GM12878 (cell line): Measurements from ENCODE around the gene PPP1R18. TPM values are rescaled to one million over a fixed set of nuclear protein-coding genes. Genes with fewer than 3 reads are reported as not detected.

Experiments
- ATAC-seq: fragments of 200-7000 bp; cut with Tn5 transposase; 3 replicates; pipeline ENCODE4 v1.9.1; 2020; ENCODE audit warnings: mild to moderate bottlenecking, moderate library complexity
- BruUV-seq: library from RNA; stranded (reverse); fragments of 400-500 nt; replicated peaks from 2 replicates; lab custom pipeline; 2021; lab: Mats Ljungman, UMichigan
- CTCF ChIA-PET: fragments of 300-600 bp; sonication (Branson Sonifier 250); formaldehyde crosslinking; extraction: SDS; loops from one replicate; lab custom pipeline; 2021; ENCODE audit warnings: inconsistent platforms; lab: Yijun Ruan, JAX
- POLR2A ChIA-PET: fragments of 350-600 bp; formaldehyde crosslinking; extraction: SDS; loops from one replicate; lab custom pipeline; 2021; ENCODE audit warnings: inconsistent platforms; lab: Charles Lee
- RAD21 ChIA-PET: fragments of 300-600 bp; sonication (Branson Sonifier 250); formaldehyde crosslinking; loops from one replicate; lab custom pipeline; 2023; ENCODE audit warnings: antibody characterized with exemption; ENCODE audit not compliant: unreplicated experiment; lab: Charles Lee
- SMC1A ChIA-PET: fragments of 300-600 bp; sonication (Branson Sonifier 250); formaldehyde crosslinking; loops from one replicate; lab custom pipeline; 2023; ENCODE audit not compliant: unreplicated experiment, uncharacterized antibody; lab: Charles Lee
- DNase-seq: peaks from one replicate; pipeline ENCODE4 v3.0.0-alpha.2; 2011; ENCODE audit warnings: low read depth, low spot score
- FAIRE-seq: peaks from 3 replicates; lab custom pipeline; 2011; peaks lifted over from hg19 to GRCh38; lab: Jason Lieb, UNC
- H2AFZ ChIP-seq: 2 replicates; pipeline ENCODE4 v1.6.0; 2011; ENCODE audit warnings: low read depth, low read length, control low read depth; ENCODE audit not compliant: control insufficient read depth
- H3K27ac ChIP-seq: 2 replicates; pipeline ENCODE4 v1.5.1; 2011; ENCODE audit warnings: control low read depth; ENCODE audit not compliant: control insufficient read depth, insufficient read depth
- H3K27me3 ChIP-seq, 2 experiments: replicated peaks in 1 of 2; 2 replicates each; pipeline versions ENCODE4 v1.6.0 to v1.6.1; 2011; ENCODE audit warnings: low read length in 1 of 2; ENCODE audit not compliant: control insufficient read depth in 2 of 2, insufficient read depth in 2 of 2
- H3K36me3 ChIP-seq, 2 experiments: 2 replicates each; pipeline ENCODE4 v1.5.1; 2011; ENCODE audit warnings: low read length in 1 of 2; ENCODE audit not compliant: control insufficient read depth in 2 of 2, insufficient read depth in 2 of 2
- H3K4me1 ChIP-seq: 2 replicates; pipeline ENCODE4 v1.6.1; 2011; ENCODE audit warnings: mild to moderate bottlenecking, low read length, moderate library complexity, mixed read lengths; ENCODE audit not compliant: control insufficient read depth, insufficient read depth
- H3K4me2 ChIP-seq: 2 replicates; pipeline ENCODE4 v1.6.0; 2011; ENCODE audit warnings: control low read depth; ENCODE audit not compliant: control insufficient read depth, insufficient read depth
- H3K4me3 ChIP-seq: fragments of 200-600 bp; sonication (generic); 2 replicates; pipeline ENCODE4 v1.5.1; 2016
- H3K79me2 ChIP-seq: 2 replicates; pipeline ENCODE4 v1.6.0; 2011; ENCODE audit warnings: low read length; ENCODE audit not compliant: control insufficient read depth, insufficient read depth
- H3K9ac ChIP-seq: 2 replicates; pipeline ENCODE4 v1.8.0; 2011; ENCODE audit warnings: low read length, control low read depth, mixed read lengths; ENCODE audit not compliant: control insufficient read depth, insufficient read depth
- H3K9me3 ChIP-seq: replicated peaks from 3 replicates; pipeline ENCODE4 v1.5.1; 2011; ENCODE audit warnings: mild to moderate bottlenecking, low read length; ENCODE audit not compliant: control insufficient read depth, insufficient read depth
- H4K20me1 ChIP-seq: 2 replicates; pipeline ENCODE4 v1.6.0; 2011; ENCODE audit not compliant: control insufficient read depth, insufficient read depth
- CBFB ChIP-seq: IDR thresholded peaks from 2 replicates; pipeline ENCODE4 v1.6.1; 2016; ENCODE audit warnings: antibody characterized with exemption, low read depth
- CHD2 ChIP-seq: IDR thresholded peaks from 2 replicates; pipeline ENCODE4 v1.6.1; 2011; ENCODE audit warnings: low read depth, low read length, improper control_type of control experiment, borderline replicate concordance
- RAD51 ChIP-seq: fragments of 450-650 bp; IDR thresholded peaks from 2 replicates; pipeline ENCODE4 v1.6.1; 2016; ENCODE audit warnings: moderate library complexity, mild to moderate bottlenecking, inconsistent platforms
- SKIL ChIP-seq: fragments of 450-650 bp; IDR thresholded peaks from 2 replicates; pipeline ENCODE4 v1.6.1; 2017; ENCODE audit warnings: mild to moderate bottlenecking, low read depth, inconsistent platforms; ENCODE audit not compliant: poor library complexity, severe bottlenecking
- ZZZ3 ChIP-seq: IDR thresholded peaks from 2 replicates; pipeline ENCODE4 v1.6.1; 2011; ENCODE audit warnings: low read depth; ENCODE audit not compliant: control insufficient read depth, insufficient read length
- WGBS: methylation state at CpG from one replicate; pipeline ENCODE4 v1.1.6; 2016; ENCODE audit warnings: low lambda C conversion rate; ENCODE audit not compliant: insufficient replicate concordance, insufficient coverage; ENCODE audit errors: missing lambda C conversion rate; 5-methylcytosine and 5-hydroxymethylcytosine counted together
- in situ Hi-C: fragments of 300-500 bp; cut with MboI; formaldehyde crosslinking; loops from 9 replicates; pipeline ENCODE4 v1.14.3; 2018; ENCODE audit warnings: mixed read lengths
- intact Hi-C: fragments of 100-400 bp; cut with micrococcal nuclease; formaldehyde crosslinking; loops from one replicate; pipeline ENCODE4 v1.14.2; 2022; ENCODE audit not compliant: unreplicated experiment
- polyA plus RNA-seq, 11 experiments: library from polyadenylated mRNA; depleted of rRNA in 4 of 11; unstranded in 6 of 11; stranded (reverse) in 5 of 11; fragments of >200 nt; fragmentation: Nextera tagmentation in 4 of 11; fragmentation: Illumina TruSeq in 1 of 11; extraction: Ambion mirVana in 4 of 11; extraction: Trizol in 1 of 11; gene quantifications; 1 replicate in 1 of 11; 2 replicates in 10 of 11; pipeline versions ENCODE4 v1.2.1 to v1.2.3, GENCODE V29; 2011 to 2016; ENCODE audit warnings: inconsistent platforms in 2 of 11, missing spikeins in 2 of 11, low read depth in 1 of 11
- total RNA-seq, 4 experiments: library from RNA; depleted of rRNA in 3 of 4; stranded (reverse); fragments of >200 nt in 3 of 4; fragmentation: Illumina TruSeq in 1 of 4; extraction: Trizol in 1 of 4; gene quantifications; 2 replicates each; pipeline versions ENCODE4 v1.2.1 to v1.2.3, GENCODE V29; 2013 to 2021
- TF ChIP-seq, protein P1 (sequence below): fragments of 450-650 bp; IDR thresholded peaks from 2 replicates; pipeline ENCODE4 v1.6.1; 2017; ENCODE audit warnings: mild to moderate bottlenecking, moderate library complexity
- TF ChIP-seq, protein P2 (sequence below), 3 experiments: IDR thresholded peaks in 2 of 3; conservative IDR thresholded peaks in 1 of 3; 2 replicates each; pipeline ENCODE4 v1.5.1; 2011; ENCODE audit warnings: low read depth in 3 of 3, low read length in 3 of 3, mild to moderate bottlenecking in 3 of 3, control low read depth in 2 of 3, moderate library complexity in 2 of 3, inconsistent platforms in 1 of 3, mixed read lengths in 1 of 3; ENCODE audit not compliant: control insufficient read depth in 2 of 3, insufficient read depth in 1 of 3; ENCODE audit errors: extremely low read depth in 1 of 3

The PPP1R18 gene
- total and polyA plus RNA-seq, 10 of the 15 experiments (the other 5 are each of a cell fraction or from before 2014, with no cell fraction given), result 21.0 to 119 (median 52.6) TPM

DNA sequence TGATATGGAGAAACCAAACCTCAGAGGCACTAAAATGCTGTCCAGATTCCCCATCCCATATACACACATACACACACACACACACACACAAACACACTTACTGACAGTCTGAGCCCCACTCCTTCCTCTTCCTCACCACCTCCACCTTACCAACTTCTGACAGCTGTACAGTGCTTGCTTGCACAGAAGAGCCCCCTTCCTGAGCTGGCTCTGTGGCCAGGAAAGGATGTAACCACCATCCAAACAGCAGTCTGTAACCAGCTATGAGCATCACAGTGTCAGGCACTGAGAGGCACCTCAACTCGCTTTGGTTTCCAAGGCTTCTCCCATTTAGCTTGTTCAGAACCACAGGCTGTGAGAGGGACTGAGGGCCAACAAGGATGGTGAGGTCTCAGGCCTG, 45.4 kb downstream of the PPP1R18 start (continued):
- TF ChIP-seq, protein P1, sequence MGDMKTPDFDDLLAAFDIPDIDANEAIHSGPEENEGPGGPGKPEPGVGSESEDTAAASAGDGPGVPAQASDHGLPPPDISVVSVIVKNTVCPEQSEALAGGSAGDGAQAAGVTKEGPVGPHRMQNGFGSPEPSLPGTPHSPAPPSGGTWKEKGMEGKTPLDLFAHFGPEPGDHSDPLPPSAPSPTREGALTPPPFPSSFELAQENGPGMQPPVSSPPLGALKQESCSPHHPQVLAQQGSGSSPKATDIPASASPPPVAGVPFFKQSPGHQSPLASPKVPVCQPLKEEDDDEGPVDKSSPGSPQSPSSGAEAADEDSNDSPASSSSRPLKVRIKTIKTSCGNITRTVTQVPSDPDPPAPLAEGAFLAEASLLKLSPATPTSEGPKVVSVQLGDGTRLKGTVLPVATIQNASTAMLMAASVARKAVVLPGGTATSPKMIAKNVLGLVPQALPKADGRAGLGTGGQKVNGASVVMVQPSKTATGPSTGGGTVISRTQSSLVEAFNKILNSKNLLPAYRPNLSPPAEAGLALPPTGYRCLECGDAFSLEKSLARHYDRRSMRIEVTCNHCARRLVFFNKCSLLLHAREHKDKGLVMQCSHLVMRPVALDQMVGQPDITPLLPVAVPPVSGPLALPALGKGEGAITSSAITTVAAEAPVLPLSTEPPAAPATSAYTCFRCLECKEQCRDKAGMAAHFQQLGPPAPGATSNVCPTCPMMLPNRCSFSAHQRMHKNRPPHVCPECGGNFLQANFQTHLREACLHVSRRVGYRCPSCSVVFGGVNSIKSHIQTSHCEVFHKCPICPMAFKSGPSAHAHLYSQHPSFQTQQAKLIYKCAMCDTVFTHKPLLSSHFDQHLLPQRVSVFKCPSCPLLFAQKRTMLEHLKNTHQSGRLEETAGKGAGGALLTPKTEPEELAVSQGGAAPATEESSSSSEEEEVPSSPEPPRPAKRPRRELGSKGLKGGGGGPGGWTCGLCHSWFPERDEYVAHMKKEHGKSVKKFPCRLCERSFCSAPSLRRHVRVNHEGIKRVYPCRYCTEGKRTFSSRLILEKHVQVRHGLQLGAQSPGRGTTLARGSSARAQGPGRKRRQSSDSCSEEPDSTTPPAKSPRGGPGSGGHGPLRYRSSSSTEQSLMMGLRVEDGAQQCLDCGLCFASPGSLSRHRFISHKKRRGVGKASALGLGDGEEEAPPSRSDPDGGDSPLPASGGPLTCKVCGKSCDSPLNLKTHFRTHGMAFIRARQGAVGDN, result no peak
- TF ChIP-seq ZZZ3 (no peak), CBFB (no peak), RAD51 (no peak), CHD2 (no peak)
- TF ChIP-seq, all 136 proteins: peak for 0

GRCh38 chr6:30640481-30640880, 46.0 kb downstream of the PPP1R18 start:
- DNase-seq (no peak), FAIRE-seq (no peak), ATAC-seq (peak; percentile 34; the same call in 1 of the 3 replicates)
- BruUV-seq, result no TSS peak
- H3K4me2 ChIP-seq, result no peak overlapping the region
- no peak overlapping the region for H2AFZ ChIP-seq
- no peak overlapping the region for H3K4me3 ChIP-seq
- no peaks in the 10 kb centered on the region for H3K9me3 ChIP-seq
- H3K79me2 ChIP-seq, result no peaks in the 10 kb centered on the region
- in situ Hi-C loops (no loop called here), intact Hi-C loops (no loop called here)
- RAD21 ChIA-PET, result no interaction called here
- CTCF ChIA-PET, result interaction anchor here (1.0 to 1.1 kb wide), 2 partner anchors 99 to 157 kb away, joined by 3 to 7 read pairs; no protein-coding TSS in a partner anchor
- POLR2A ChIA-PET, result interaction anchor here (0.5 to 1.0 kb wide), 4 partner anchors 11 to 48 kb away, joined by 3 to 4 read pairs (median 4); partner anchors contain the start of gene MRPS18B
- no peak overlapping the region for H3K27ac ChIP-seq
- no peaks in the 10 kb centered on the region for H3K4me1 ChIP-seq
- H4K20me1 ChIP-seq, result no peaks in the 10 kb centered on the region
- SMC1A ChIA-PET, result no interaction called here
- TF ChIP-seq, protein P2, sequence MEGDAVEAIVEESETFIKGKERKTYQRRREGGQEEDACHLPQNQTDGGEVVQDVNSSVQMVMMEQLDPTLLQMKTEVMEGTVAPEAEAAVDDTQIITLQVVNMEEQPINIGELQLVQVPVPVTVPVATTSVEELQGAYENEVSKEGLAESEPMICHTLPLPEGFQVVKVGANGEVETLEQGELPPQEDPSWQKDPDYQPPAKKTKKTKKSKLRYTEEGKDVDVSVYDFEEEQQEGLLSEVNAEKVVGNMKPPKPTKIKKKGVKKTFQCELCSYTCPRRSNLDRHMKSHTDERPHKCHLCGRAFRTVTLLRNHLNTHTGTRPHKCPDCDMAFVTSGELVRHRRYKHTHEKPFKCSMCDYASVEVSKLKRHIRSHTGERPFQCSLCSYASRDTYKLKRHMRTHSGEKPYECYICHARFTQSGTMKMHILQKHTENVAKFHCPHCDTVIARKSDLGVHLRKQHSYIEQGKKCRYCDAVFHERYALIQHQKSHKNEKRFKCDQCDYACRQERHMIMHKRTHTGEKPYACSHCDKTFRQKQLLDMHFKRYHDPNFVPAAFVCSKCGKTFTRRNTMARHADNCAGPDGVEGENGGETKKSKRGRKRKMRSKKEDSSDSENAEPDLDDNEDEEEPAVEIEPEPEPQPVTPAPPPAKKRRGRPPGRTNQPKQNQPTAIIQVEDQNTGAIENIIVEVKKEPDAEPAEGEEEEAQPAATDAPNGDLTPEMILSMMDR (IDR thresholded peaks at IDR 0.05 in 2 of 3, conservative IDR thresholded peaks at IDR 0.05 in 1 of 3; ENCODE audit: control insufficient read depth in 2 of 3, extremely low read depth in 1 of 3, insufficient read depth in 1 of 3, low read depth in 3 of 3, low read length in 3 of 3), result peak in 1 of 3 experiments; percentile 5; a peak in 1 of 6 replicates
- TF ChIP-seq SKIL, result no peak
- 88% methylated on average over 10 of the region's 10 CpGs for WGBS
- H3K27me3 ChIP-seq, result no peaks in the 10 kb centered on the region
- H3K9ac ChIP-seq, result no peak overlapping the region
- peaks cover 0 to 7% of the 10 kb centered on the region in 2 experiments; a peak in 2 of 4 replicates for H3K36me3 ChIP-seq
